Upper lobe of right lung (tissue), 1 donor: ENCODE data around the gene SLC8B1. TPM values are rescaled to one million over a fixed set of nuclear protein-coding genes. Genes with fewer than 3 reads are reported as not detected.

Experiments used
- ATAC-seq: fragments of 200-7000 bp; cut with Tn5 transposase; one replicate; pipeline ENCODE4 v1.9.1; 2020; ENCODE audit warnings: mild to moderate bottlenecking, moderate library complexity
- DNase-seq: peaks from one replicate; pipeline ENCODE4 v3.0.0-alpha.2; 2020
- H3K27ac ChIP-seq: fragments of 200-600 bp; one replicate; pipeline ENCODE4 v1.8.0; 2022
- H3K27me3 ChIP-seq: fragments of 200-600 bp; one replicate; pipeline ENCODE4 v1.8.0; 2022; ENCODE audit warnings: mild to moderate bottlenecking
- H3K36me3 ChIP-seq: fragments of 200-600 bp; one replicate; pipeline ENCODE4 v1.8.0; 2022
- H3K4me1 ChIP-seq: fragments of 200-600 bp; one replicate; pipeline ENCODE4 v1.8.0; 2022
- H3K4me3 ChIP-seq: fragments of 200-600 bp; one replicate; pipeline ENCODE4 v1.8.0; 2022; ENCODE audit warnings: mild to moderate bottlenecking
- H3K9me3 ChIP-seq: fragments of 200-600 bp; one replicate; pipeline ENCODE4 v1.8.0; 2022
- CTCF ChIP-seq: fragments of 200-600 bp; IDR thresholded peaks from one replicate; pipeline ENCODE4 v1.8.0; 2022; ENCODE audit warnings: antibody characterized with exemption
- intact Hi-C: fragments of 100-400 bp; cut with DNase I; formaldehyde crosslinking; loops from one replicate; pipeline ENCODE4 v1.11.0; 2022
- total RNA-seq: library from RNA; stranded (reverse); fragmentation: NEBNext Ultra II Directional; extraction: Animal tissue kit (Norgen Biotek cat#: 25700); gene quantifications from one replicate; pipeline ENCODE4 v1.2.1, GENCODE V29; 2021
- donor health status: DM: no; HTN: yes; CAD: no; lungs with severe emphysema.

Gene SLC8B1
- total RNA-seq, 1 donor from 2014 or later, result 42.8 TPM

GRCh38 chr12:113302466-113302865 is 32.4 kb downstream of the SLC8B1 start:
- DNase-seq, result no peak
- H3K9me3 ChIP-seq, result no peaks in the 10 kb centered on the region
- no peak for ATAC-seq
- peaks cover 15% of the 10 kb centered on the region for H3K4me1 ChIP-seq
- no peak overlapping the region for H3K27ac ChIP-seq
- peaks cover 54% of the 10 kb centered on the region for H3K36me3 ChIP-seq
- intact Hi-C loops, result no loop called here
- no peaks in the 10 kb centered on the region for H3K27me3 ChIP-seq
- no peak for TF ChIP-seq CTCF
- H3K4me3 ChIP-seq, result no peak overlapping the region

- peaks cover 52% of the 10 kb centered on the region for H3K36me3 ChIP-seq
- peaks cover 15% of the 10 kb centered on the region for H3K4me1 ChIP-seq
- no peak overlapping the region for H3K4me3 ChIP-seq
- ATAC-seq (no peak), DNase-seq (no peak)
- TF ChIP-seq CTCF, result no peak
- no peaks in the 10 kb centered on the region for H3K9me3 ChIP-seq
- H3K27ac ChIP-seq, result no peak overlapping the region
- no peaks in the 10 kb centered on the region for H3K27me3 ChIP-seq
- intact Hi-C loops, result no loop called here
Measured at GRCh38 chr12:113301811-113302210, 33.1 kb downstream of the SLC8B1 start.

GRCh38 chr12:113299619-113300237 is 35.2 kb downstream of the SLC8B1 start:
- ATAC-seq (peak; percentile 90), DNase-seq (peak; percentile 88)
- intact Hi-C loops, result no loop called here
- TF ChIP-seq CTCF, result no peak
- peaks cover 44% of the 10 kb centered on the region for H3K36me3 ChIP-seq
- peak overlapping the region; percentile 67 for H3K27ac ChIP-seq
- H3K27me3 ChIP-seq, result no peaks in the 10 kb centered on the region
- no peaks in the 10 kb centered on the region for H3K9me3 ChIP-seq
- no peak overlapping the region for H3K4me3 ChIP-seq
- peaks cover 15% of the 10 kb centered on the region for H3K4me1 ChIP-seq

GRCh38 chr12:113298861-113299545 is 35.9 kb downstream of the SLC8B1 start:
- peaks cover 44% of the 10 kb centered on the region for H3K36me3 ChIP-seq
- no peak for DNase-seq
- H3K9me3 ChIP-seq, result no peaks in the 10 kb centered on the region
- no peak overlapping the region for H3K4me3 ChIP-seq
- intact Hi-C loops, result no loop called here
- no peaks in the 10 kb centered on the region for H3K27me3 ChIP-seq
- peaks cover 15% of the 10 kb centered on the region for H3K4me1 ChIP-seq
- no peak for ATAC-seq
- no peak for TF ChIP-seq CTCF
- peak overlapping the region; percentile 67 for H3K27ac ChIP-seq

- ATAC-seq (no peak), DNase-seq (no peak)
- no peak overlapping the region for H3K4me3 ChIP-seq
- peaks cover 43% of the 10 kb centered on the region for H3K36me3 ChIP-seq
- peaks cover 15% of the 10 kb centered on the region for H3K4me1 ChIP-seq
- TF ChIP-seq CTCF, result no peak
- no peaks in the 10 kb centered on the region for H3K9me3 ChIP-seq
- H3K27me3 ChIP-seq, result no peaks in the 10 kb centered on the region
- intact Hi-C loops, result no loop called here
- peak overlapping the region; percentile 67 for H3K27ac ChIP-seq
Measured at GRCh38 chr12:113298472-113298817, 36.5 kb downstream of the SLC8B1 start.
